GM23338 (cell line): ENCODE data around the gene GALNT16. TPM values are rescaled to one million over a fixed set of nuclear protein-coding genes. Genes with fewer than 3 reads are reported as not detected.

ENCODE experiments used
- ATAC-seq: fragments of 200-7000 bp; cut with Tn5 transposase; 3 replicates; pipeline ENCODE4 v1.9.1; 2020
- DNase-seq: peaks from one replicate; pipeline ENCODE4 v3.0.0-alpha.2; 2015; ENCODE audit warnings: low spot score
- H2AFZ ChIP-seq: fragments of 200-600 bp; sonication (generic); 2 replicates; pipeline ENCODE4 v1.8.0; 2016; ENCODE audit warnings: antibody characterized with exemption, mild to moderate bottlenecking, moderate library complexity
- H3F3A ChIP-seq: fragments of 200-600 bp; sonication (generic); replicated peaks from 2 replicates; pipeline ENCODE4 v1.8.0; 2017; ENCODE audit warnings: antibody characterized with exemption, mixed run types, low read depth
- H3K27ac ChIP-seq: fragments of 200-600 bp; sonication (generic); 2 replicates; pipeline ENCODE4 v1.6.1; 2016; ENCODE audit warnings: low read depth
- H3K27me3 ChIP-seq: fragments of 200-600 bp; sonication (generic); 2 replicates; pipeline ENCODE4 v1.8.0; 2016; ENCODE audit warnings: mild to moderate bottlenecking, mixed run types, moderate library complexity; ENCODE audit not compliant: insufficient read depth
- H3K36me3 ChIP-seq: fragments of 200-600 bp; sonication (generic); 2 replicates; pipeline ENCODE4 v1.8.0; 2016; ENCODE audit warnings: mild to moderate bottlenecking; ENCODE audit not compliant: insufficient read depth
- H3K4me1 ChIP-seq: fragments of 200-600 bp; sonication (generic); 2 replicates; pipeline ENCODE4 v1.8.0; 2016; ENCODE audit warnings: mild to moderate bottlenecking, moderate library complexity; ENCODE audit not compliant: insufficient read depth
- H3K4me2 ChIP-seq: fragments of 200-600 bp; sonication (generic); 2 replicates; pipeline ENCODE4 v1.7.1; 2017; ENCODE audit warnings: mixed run types
- H3K4me3 ChIP-seq: fragments of 200-600 bp; sonication (generic); 2 replicates; pipeline ENCODE4 v1.6.1; 2016; ENCODE audit warnings: mixed run types
- H3K79me2 ChIP-seq: fragments of 200-600 bp; sonication (generic); replicated peaks from 2 replicates; pipeline ENCODE4 v1.8.0; 2017; ENCODE audit warnings: mild to moderate bottlenecking; ENCODE audit not compliant: insufficient read depth
- H3K9me2 ChIP-seq: fragments of 200-600 bp; sonication (generic); 2 replicates; pipeline ENCODE4 v1.8.0; 2017; ENCODE audit not compliant: insufficient read depth
- H4K20me1 ChIP-seq: fragments of 200-600 bp; sonication (generic); replicated peaks from 2 replicates; pipeline ENCODE4 v1.8.0; 2017; ENCODE audit warnings: mild to moderate bottlenecking; ENCODE audit not compliant: insufficient read depth
- H3K27ac Mint-ChIP-seq: 2 replicates; pipeline ENCODE4 v1.8.0; 2020; ENCODE audit warnings: inconsistent platforms, mild to moderate bottlenecking, moderate library complexity, mixed read lengths
- H3K27me3 Mint-ChIP-seq: 3 replicates; pipeline ENCODE4 v1.8.0; 2022; ENCODE audit warnings: low read depth, mild to moderate bottlenecking, moderate library complexity, mixed read lengths, inconsistent platforms; ENCODE audit not compliant: insufficient read depth, poor library complexity
- H3K36me3 Mint-ChIP-seq: 3 replicates; pipeline ENCODE4 v1.8.0; 2021; ENCODE audit warnings: low read depth, mild to moderate bottlenecking, inconsistent platforms, moderate library complexity, mixed read lengths
- H3K4me1 Mint-ChIP-seq: 3 replicates; pipeline ENCODE4 v1.8.0; 2020; ENCODE audit warnings: mild to moderate bottlenecking, inconsistent platforms, mixed read lengths
- H3K4me3 Mint-ChIP-seq: 3 replicates; pipeline ENCODE4 v1.8.0; 2021; ENCODE audit warnings: moderate library complexity, mild to moderate bottlenecking, inconsistent platforms, mixed read lengths
- H3K9me3 Mint-ChIP-seq: 3 replicates; pipeline ENCODE4 v1.8.0; 2020; ENCODE audit warnings: moderate library complexity, mild to moderate bottlenecking, inconsistent platforms, mixed read lengths
- CREB1 ChIP-seq: fragments of 250-450 bp; sonication (Bioruptor Pico); IDR thresholded peaks from 2 replicates; pipeline ENCODE4 v1.5.0; 2020; ENCODE audit warnings: low read depth, mild to moderate bottlenecking, moderate library complexity
- EZH2 ChIP-seq: fragments of 200-600 bp; sonication (generic); IDR thresholded peaks from one replicate; pipeline ENCODE4 v1.8.0; 2017; ENCODE audit warnings: antibody characterized with exemption, mild to moderate bottlenecking, low read depth; ENCODE audit not compliant: unreplicated experiment
- EZH2phosphoT487 ChIP-seq: fragments of 200-600 bp; sonication (generic); IDR thresholded peaks from one replicate; pipeline ENCODE4 v1.8.1; 2018; ENCODE audit warnings: antibody characterized with exemption; ENCODE audit not compliant: unreplicated experiment
- NANOG ChIP-seq: IDR thresholded peaks from 2 replicates; pipeline ENCODE4 v1.6.1; 2016; ENCODE audit warnings: antibody characterized with exemption, borderline replicate concordance
- POLR2AphosphoS5 ChIP-seq: IDR thresholded peaks from 2 replicates; pipeline ENCODE4 v1.6.1; 2016; ENCODE audit warnings: antibody characterized with exemption, low read depth
- STAT1 ChIP-seq: IDR thresholded peaks from one replicate; pipeline ENCODE4 v1.6.1; 2016; ENCODE audit warnings: antibody characterized with exemption; ENCODE audit not compliant: unreplicated experiment
- ZNF331 ChIP-seq: fragments of 250-450 bp; sonication (Bioruptor Pico); IDR thresholded peaks from 2 replicates; pipeline ENCODE4 v1.5.0; 2020; ENCODE audit warnings: low read depth, mild to moderate bottlenecking, moderate library complexity
- polyA plus RNA-seq: library from polyadenylated mRNA; unstranded; fragments of >200 nt; fragmentation: Nextera tagmentation; extraction: Ambion mirVana; gene quantifications from 2 replicates; pipeline ENCODE4 v1.2.1, GENCODE V29; 2016
- total RNA-seq: library from RNA; depleted of rRNA; stranded (reverse); fragments of >200 nt; shearing (Covaris generic); gene quantifications from 2 replicates; pipeline ENCODE4 v1.2.3, GENCODE V29; 2014
- TF ChIP-seq, protein P1 (sequence below), 2 experiments: fragments of 200-600 bp in 1 of 2; sonication (generic) in 1 of 2; conservative IDR thresholded peaks; 2 replicates each; pipeline versions ENCODE4 v1.5.1 to v1.6.1; 2016 to 2017; ENCODE audit warnings: antibody characterized with exemption in 2 of 2, low read depth in 2 of 2, mild to moderate bottlenecking in 2 of 2, moderate library complexity in 1 of 2
- TF ChIP-seq, protein P2 (sequence below): fragments of 250-450 bp; sonication (Bioruptor Pico); IDR thresholded peaks from 2 replicates; pipeline ENCODE4 v1.5.0; 2020; ENCODE audit warnings: mild to moderate bottlenecking, moderate library complexity
- TF ChIP-seq, protein P3 (sequence below): IDR thresholded peaks from 2 replicates; pipeline ENCODE4 v1.6.1; 2016; ENCODE audit warnings: antibody characterized with exemption

GALNT16 gene
- total and polyA plus RNA-seq, 2 experiments from 2014 or later = 1.5 to 2.9 TPM

DNA sequence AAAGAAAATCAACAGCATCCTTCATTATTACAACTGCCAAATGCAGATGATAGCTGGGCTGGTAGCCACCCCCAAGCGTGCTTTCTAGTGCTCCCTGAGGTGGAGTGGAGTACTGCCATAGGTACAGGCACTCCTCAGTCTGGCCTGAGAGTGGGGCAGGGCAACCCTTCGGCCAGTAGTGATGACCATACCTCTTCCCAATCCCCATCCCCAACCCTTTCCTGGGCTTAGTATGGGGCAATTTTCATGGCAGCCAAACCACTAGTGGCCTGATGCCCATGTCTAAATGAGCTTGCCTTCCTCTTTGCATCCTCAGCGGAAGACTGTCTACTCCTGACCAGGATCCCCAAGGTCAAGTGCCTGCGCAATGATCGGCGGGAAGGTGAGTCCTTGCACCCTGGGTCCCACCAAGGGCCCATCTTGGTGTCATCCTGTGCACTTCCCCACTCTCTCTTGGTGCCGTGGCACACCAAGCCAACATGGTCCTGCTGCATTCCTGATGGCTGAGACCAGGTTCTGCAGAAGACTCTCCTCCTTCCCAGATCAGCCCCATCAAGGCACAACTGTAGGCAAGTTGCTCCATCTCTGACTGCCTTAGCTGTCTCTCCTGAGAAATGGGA lies 65.8 kb downstream of the GALNT16 start:
- Histone ChIP-seq H3K9me2 (no peaks in the 10 kb centered on the region), H3K4me3 (no peak overlapping the region), H4K20me1 (no peaks in the 10 kb centered on the region), H3K79me2 (no peaks in the 10 kb centered on the region), H2AFZ (no peak overlapping the region), H3F3A (no peaks in the 10 kb centered on the region), H3K4me1 (peaks cover 5% of the 10 kb centered on the region; the same call in 1 of the 2 replicates), H3K36me3 (no peaks in the 10 kb centered on the region), H3K27me3 (no peaks in the 10 kb centered on the region), H3K27ac (no peak overlapping the region), H3K4me2 (no peak overlapping the region)
- TF ChIP-seq, protein P1, sequence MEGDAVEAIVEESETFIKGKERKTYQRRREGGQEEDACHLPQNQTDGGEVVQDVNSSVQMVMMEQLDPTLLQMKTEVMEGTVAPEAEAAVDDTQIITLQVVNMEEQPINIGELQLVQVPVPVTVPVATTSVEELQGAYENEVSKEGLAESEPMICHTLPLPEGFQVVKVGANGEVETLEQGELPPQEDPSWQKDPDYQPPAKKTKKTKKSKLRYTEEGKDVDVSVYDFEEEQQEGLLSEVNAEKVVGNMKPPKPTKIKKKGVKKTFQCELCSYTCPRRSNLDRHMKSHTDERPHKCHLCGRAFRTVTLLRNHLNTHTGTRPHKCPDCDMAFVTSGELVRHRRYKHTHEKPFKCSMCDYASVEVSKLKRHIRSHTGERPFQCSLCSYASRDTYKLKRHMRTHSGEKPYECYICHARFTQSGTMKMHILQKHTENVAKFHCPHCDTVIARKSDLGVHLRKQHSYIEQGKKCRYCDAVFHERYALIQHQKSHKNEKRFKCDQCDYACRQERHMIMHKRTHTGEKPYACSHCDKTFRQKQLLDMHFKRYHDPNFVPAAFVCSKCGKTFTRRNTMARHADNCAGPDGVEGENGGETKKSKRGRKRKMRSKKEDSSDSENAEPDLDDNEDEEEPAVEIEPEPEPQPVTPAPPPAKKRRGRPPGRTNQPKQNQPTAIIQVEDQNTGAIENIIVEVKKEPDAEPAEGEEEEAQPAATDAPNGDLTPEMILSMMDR (conservative IDR thresholded peaks at IDR 0.05; ENCODE audit: low read depth in 2 of 2) = peak; percentile 13; a peak in 1 of 4 replicates
- TF ChIP-seq EZH2phosphoT487 = no peak
- ATAC-seq (peak; percentile 85), DNase-seq (peak; percentile 42)
- H3K27me3 Mint-ChIP-seq = peaks cover 13% of the 10 kb centered on the region
- H3K4me3 Mint-ChIP-seq = no peak overlapping the region
- no peak overlapping the region for H3K27ac Mint-ChIP-seq
- H3K4me1 Mint-ChIP-seq = peaks cover 17% of the 10 kb centered on the region
- no peaks in the 10 kb centered on the region for H3K9me3 Mint-ChIP-seq
- no peaks in the 10 kb centered on the region for H3K36me3 Mint-ChIP-seq

DNA sequence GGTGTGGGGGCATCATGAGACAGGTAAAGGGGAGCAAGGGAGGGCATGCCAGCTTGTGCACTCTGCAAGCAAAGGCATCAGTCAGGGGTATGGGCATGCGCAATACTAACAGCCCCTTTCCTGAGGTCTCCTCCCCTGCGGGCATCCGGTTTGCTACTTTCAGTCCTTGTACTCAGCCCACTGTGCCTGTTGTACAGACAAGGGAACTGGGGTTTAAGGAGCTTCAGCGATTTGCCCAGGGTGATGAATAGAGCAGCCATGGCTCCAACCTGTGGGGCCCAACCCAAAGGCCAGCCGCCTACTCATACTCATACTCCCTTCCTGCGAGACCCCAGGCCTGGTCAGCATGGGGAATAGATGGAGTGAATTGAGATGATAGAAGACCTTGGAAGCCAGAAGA lies 66.7 kb downstream of the GALNT16 start:
- Histone ChIP-seq H3K79me2 (no peaks in the 10 kb centered on the region), H4K20me1 (no peaks in the 10 kb centered on the region), H3K27me3 (no peaks in the 10 kb centered on the region), H2AFZ (no peak overlapping the region), H3K4me3 (no peak overlapping the region), H3K27ac (no peak overlapping the region), H3K9me2 (no peaks in the 10 kb centered on the region), H3K4me2 (no peak overlapping the region), H3F3A (no peaks in the 10 kb centered on the region), H3K36me3 (no peaks in the 10 kb centered on the region), H3K4me1 (peaks cover 5% of the 10 kb centered on the region; the same call in 1 of the 2 replicates)
- no peak for ATAC-seq
- H3K4me3 Mint-ChIP-seq = no peak overlapping the region
- H3K27ac Mint-ChIP-seq = no peak overlapping the region
- H3K27me3 Mint-ChIP-seq = peaks cover 8% of the 10 kb centered on the region
- H3K9me3 Mint-ChIP-seq = no peaks in the 10 kb centered on the region
- peaks cover 15% of the 10 kb centered on the region for H3K4me1 Mint-ChIP-seq
- no peak for DNase-seq
- no peaks in the 10 kb centered on the region for H3K36me3 Mint-ChIP-seq
- no peak for TF ChIP-seq ZNF331 (CRISPR knock-in tag)
- TF ChIP-seq, protein P1 (conservative IDR thresholded peaks at IDR 0.05; ENCODE audit: low read depth in 2 of 2) = no peak
- no peak for TF ChIP-seq EZH2
- TF ChIP-seq CREB1 (CRISPR knock-in tag) = no peak
- no peak for TF ChIP-seq STAT1
- TF ChIP-seq, protein P2, sequence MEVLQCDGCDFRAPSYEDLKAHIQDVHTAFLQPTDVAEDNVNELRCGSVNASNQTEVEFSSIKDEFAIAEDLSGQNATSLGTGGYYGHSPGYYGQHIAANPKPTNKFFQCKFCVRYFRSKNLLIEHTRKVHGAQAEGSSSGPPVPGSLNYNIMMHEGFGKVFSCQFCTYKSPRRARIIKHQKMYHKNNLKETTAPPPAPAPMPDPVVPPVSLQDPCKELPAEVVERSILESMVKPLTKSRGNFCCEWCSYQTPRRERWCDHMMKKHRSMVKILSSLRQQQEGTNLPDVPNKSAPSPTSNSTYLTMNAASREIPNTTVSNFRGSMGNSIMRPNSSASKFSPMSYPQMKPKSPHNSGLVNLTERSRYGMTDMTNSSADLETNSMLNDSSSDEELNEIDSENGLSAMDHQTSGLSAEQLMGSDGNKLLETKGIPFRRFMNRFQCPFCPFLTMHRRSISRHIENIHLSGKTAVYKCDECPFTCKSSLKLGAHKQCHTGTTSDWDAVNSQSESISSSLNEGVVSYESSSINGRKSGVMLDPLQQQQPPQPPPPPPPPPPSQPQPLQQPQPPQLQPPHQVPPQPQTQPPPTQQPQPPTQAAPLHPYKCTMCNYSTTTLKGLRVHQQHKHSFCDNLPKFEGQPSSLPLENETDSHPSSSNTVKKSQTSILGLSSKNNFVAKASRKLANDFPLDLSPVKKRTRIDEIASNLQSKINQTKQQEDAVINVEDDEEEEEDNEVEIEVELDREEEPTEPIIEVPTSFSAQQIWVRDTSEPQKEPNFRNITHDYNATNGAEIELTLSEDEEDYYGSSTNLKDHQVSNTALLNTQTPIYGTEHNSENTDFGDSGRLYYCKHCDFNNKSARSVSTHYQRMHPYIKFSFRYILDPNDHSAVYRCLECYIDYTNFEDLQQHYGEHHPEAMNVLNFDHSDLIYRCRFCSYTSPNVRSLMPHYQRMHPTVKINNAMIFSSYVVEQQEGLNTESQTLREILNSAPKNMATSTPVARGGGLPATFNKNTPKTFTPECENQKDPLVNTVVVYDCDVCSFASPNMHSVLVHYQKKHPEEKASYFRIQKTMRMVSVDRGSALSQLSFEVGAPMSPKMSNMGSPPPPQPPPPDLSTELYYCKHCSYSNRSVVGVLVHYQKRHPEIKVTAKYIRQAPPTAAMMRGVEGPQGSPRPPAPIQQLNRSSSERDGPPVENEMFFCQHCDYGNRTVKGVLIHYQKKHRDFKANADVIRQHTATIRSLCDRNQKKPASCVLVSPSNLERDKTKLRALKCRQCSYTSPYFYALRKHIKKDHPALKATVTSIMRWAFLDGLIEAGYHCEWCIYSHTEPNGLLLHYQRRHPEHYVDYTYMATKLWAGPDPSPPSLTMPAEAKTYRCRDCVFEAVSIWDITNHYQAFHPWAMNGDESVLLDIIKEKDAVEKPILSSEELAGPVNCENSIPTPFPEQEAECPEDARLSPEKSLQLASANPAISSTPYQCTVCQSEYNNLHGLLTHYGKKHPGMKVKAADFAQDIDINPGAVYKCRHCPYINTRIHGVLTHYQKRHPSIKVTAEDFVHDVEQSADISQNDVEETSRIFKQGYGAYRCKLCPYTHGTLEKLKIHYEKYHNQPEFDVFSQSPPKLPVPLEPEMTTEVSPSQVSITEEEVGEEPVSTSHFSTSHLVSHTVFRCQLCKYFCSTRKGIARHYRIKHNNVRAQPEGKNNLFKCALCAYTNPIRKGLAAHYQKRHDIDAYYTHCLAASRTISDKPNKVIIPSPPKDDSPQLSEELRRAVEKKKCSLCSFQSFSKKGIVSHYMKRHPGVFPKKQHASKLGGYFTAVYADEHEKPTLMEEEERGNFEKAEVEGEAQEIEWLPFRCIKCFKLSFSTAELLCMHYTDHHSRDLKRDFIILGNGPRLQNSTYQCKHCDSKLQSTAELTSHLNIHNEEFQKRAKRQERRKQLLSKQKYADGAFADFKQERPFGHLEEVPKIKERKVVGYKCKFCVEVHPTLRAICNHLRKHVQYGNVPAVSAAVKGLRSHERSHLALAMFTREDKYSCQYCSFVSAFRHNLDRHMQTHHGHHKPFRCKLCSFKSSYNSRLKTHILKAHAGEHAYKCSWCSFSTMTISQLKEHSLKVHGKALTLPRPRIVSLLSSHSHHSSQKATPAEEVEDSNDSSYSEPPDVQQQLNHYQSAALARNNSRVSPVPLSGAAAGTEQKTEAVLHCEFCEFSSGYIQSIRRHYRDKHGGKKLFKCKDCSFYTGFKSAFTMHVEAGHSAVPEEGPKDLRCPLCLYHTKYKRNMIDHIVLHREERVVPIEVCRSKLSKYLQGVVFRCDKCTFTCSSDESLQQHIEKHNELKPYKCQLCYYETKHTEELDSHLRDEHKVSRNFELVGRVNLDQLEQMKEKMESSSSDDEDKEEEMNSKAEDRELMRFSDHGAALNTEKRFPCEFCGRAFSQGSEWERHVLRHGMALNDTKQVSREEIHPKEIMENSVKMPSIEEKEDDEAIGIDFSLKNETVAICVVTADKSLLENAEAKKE (CRISPR knock-in tag) = no peak
- TF ChIP-seq, protein P3, sequence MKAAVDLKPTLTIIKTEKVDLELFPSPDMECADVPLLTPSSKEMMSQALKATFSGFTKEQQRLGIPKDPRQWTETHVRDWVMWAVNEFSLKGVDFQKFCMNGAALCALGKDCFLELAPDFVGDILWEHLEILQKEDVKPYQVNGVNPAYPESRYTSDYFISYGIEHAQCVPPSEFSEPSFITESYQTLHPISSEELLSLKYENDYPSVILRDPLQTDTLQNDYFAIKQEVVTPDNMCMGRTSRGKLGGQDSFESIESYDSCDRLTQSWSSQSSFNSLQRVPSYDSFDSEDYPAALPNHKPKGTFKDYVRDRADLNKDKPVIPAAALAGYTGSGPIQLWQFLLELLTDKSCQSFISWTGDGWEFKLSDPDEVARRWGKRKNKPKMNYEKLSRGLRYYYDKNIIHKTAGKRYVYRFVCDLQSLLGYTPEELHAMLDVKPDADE = no peak
- no peak for TF ChIP-seq POLR2AphosphoS5
- no peak for TF ChIP-seq NANOG
